Stimulated activated CD4-positive, alpha-beta T cell treated with anti-CD3 and anti-CD28 coated beads, Interleukin-4, amount 100 ng/mL, for 1 hour (primary cell): Measurements from ENCODE around the gene ADAM10.

ENCODE experiments used
- DNase-seq: peaks from one replicate; pipeline ENCODE4 v3.0.0-alpha.2; 2020

The ADAM10 gene

GRCh38 chr15:58707397-58707796 is 42.1 kb downstream of the ADAM10 start:
- DNase-seq = no peak

GRCh38 chr15:58705105-58705504 is 44.4 kb downstream of the ADAM10 start:
- DNase-seq = no peak

- no peak for DNase-seq
Measured at GRCh38 chr15:58704155-58704865, 45.2 kb downstream of the ADAM10 start.

- DNase-seq = no peak
Measured at GRCh38 chr15:58703610-58704009, 45.9 kb downstream of the ADAM10 start.

GRCh38 chr15:58702233-58702632 is 47.3 kb downstream of the ADAM10 start:
- no peak for DNase-seq

- DNase-seq = no peak
Measured at GRCh38 chr15:58701376-58701775, 48.1 kb downstream of the ADAM10 start.

- DNase-seq = no peak
Measured at GRCh38 chr15:58699769-58700168, 49.7 kb downstream of the ADAM10 start.

GRCh38 chr15:58698887-58699641 is 50.4 kb downstream of the ADAM10 start:
- DNase-seq = no peak

- DNase-seq = no peak
Measured at GRCh38 chr15:58697220-58697619, 52.3 kb downstream of the ADAM10 start.

- DNase-seq = no peak
Measured at GRCh38 chr15:58696738-58697137, 52.8 kb downstream of the ADAM10 start.

GRCh38 chr15:58694641-58695398 is 54.7 kb downstream of the ADAM10 start:
- DNase-seq = no peak

- DNase-seq = no peak
Measured at GRCh38 chr15:58690703-58691102, 58.8 kb downstream of the ADAM10 start.

- no peak for DNase-seq
Measured at GRCh38 chr15:58689646-58690045, 59.9 kb downstream of the ADAM10 start.

GRCh38 chr15:58686286-58686685 is 63.2 kb downstream of the ADAM10 start:
- no peak for DNase-seq

- DNase-seq = no peak
Measured at GRCh38 chr15:58684751-58685150, 64.8 kb downstream of the ADAM10 start.

GRCh38 chr15:58684036-58684710 is 65.3 kb downstream of the ADAM10 start:
- no peak for DNase-seq

GRCh38 chr15:58682234-58682633 is 67.3 kb downstream of the ADAM10 start:
- DNase-seq = no peak

GRCh38 chr15:58678683-58679082 is 70.8 kb downstream of the ADAM10 start:
- no peak for DNase-seq

GRCh38 chr15:58677426-58677825 is 72.1 kb downstream of the ADAM10 start:
- no peak for DNase-seq

GRCh38 chr15:58676766-58677165 is 72.7 kb downstream of the ADAM10 start:
- no peak for DNase-seq

GRCh38 chr15:58671186-58671585 is 78.3 kb downstream of the ADAM10 start:
- DNase-seq = no peak

- no peak for DNase-seq
Measured at GRCh38 chr15:58669108-58669507, 80.4 kb downstream of the ADAM10 start.

GRCh38 chr15:58666957-58667356 is 82.5 kb downstream of the ADAM10 start:
- no peak for DNase-seq
